Mucosa of stomach (tissue), 1 donor: ENCODE results near the gene WIPF3.

Source experiments
- H3K27me3 ChIP-seq: one replicate; pipeline ENCODE4 v1.7.0; 2013; ENCODE audit warnings: mild to moderate bottlenecking, low read length; ENCODE audit not compliant: control insufficient read depth, insufficient read depth
- H3K36me3 ChIP-seq: one replicate; pipeline ENCODE4 v1.7.0; 2013; ENCODE audit warnings: low read length; ENCODE audit not compliant: control insufficient read depth, insufficient read depth
- H3K4me1 ChIP-seq: one replicate; pipeline ENCODE4 v1.7.0; 2013; ENCODE audit warnings: mild to moderate bottlenecking, low read length; ENCODE audit not compliant: control insufficient read depth, insufficient read depth
- H3K4me3 ChIP-seq: one replicate; pipeline ENCODE4 v1.7.0; 2013; ENCODE audit warnings: low read length
- H3K9ac ChIP-seq: one replicate; pipeline ENCODE4 v1.7.0; 2013; ENCODE audit warnings: mild to moderate bottlenecking, low read length, moderate library complexity
- H3K9me3 ChIP-seq: one replicate; pipeline ENCODE4 v1.7.0; 2013; ENCODE audit warnings: mild to moderate bottlenecking, low read length, moderate library complexity; ENCODE audit not compliant: control insufficient read depth
- donor health status: Pancreatic carcinoma.

WIPF3 gene

DNA sequence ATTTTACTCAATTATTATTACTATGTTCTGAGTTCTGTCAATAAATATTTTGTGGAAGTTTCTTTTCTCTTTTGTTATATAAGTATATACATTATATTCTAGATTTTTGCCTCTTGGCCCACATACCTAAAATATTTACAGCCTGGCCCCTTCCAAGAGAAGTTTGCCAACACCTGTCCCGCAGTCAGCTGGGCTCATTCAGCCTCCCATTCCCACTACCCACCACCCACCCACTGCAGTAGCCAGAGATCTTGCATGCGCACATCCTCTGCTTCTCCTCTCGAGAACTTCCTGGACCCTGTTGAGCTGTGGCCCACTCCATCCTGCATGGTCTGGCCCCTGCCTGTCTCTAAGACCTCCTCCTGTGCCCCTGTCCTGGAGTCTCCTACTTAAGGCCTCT is 33.6 kb downstream of the WIPF3 start:
- Histone ChIP-seq H3K4me1 (peaks cover 25% of the 10 kb centered on the region), H3K36me3 (no peaks in the 10 kb centered on the region), H3K4me3 (no peak overlapping the region), H3K9ac (no peak overlapping the region), H3K27me3 (no peaks in the 10 kb centered on the region), H3K9me3 (no peaks in the 10 kb centered on the region)

DNA sequence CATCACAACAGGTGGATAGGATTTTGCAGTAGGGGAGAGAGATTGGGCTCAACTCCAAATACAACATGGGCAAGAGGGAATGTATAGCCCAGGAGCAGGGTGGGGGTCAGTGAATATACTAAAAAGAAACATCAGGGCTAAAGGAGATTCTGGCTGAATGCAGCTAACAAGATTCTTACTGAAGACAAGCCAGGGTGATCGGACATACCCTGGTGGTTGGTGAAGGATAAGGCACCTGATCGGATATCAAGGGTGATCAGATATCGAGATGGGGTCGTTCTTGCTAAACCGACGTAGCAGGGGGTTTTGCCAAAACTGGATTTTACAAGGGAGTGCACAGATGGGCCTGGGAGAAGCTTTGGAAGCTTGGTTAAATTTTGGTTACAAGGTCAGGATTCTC is 34.4 kb downstream of the WIPF3 start:
- Histone ChIP-seq H3K4me3 (no peak overlapping the region), H3K9ac (no peak overlapping the region), H3K9me3 (no peaks in the 10 kb centered on the region), H3K27me3 (no peaks in the 10 kb centered on the region), H3K4me1 (peaks cover 25% of the 10 kb centered on the region), H3K36me3 (no peaks in the 10 kb centered on the region)

DNA sequence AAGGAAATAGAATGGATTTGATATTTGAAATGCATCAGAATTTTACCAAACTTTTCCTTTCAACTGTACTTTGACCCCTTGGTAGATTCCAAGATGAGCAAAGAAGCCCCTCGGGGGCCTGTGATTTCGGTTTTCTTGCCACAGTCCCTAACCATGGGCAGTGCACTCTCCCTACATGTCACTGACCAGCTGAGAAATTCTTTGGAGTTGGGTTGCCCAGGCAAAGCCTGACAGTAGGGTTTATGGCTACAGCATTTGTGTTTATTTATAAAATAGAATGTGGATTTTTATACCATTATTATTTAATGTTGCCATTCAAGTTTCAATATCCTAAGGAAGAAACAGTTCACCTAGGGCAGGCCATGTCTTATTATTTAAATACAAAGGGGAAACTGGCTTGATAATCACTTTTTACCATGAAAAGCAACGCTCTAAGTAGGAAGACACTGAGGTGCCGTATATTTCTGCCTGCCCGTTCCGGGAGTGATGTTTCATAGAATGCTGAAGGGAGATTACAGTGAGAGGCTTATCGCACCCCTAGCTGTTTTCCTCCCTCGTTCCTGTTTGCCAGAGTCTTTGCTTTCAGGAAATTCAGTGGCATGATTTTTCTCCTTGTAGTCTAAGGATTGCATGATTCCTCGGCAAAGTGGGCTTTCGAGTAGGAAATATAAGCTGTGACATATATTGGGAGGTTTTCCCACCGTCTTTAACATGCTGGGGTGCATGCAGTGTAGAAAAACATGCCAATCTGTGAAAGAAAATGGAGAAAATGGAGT is 35.8 kb downstream of the WIPF3 start:
- no peaks in the 10 kb centered on the region for H3K27me3 ChIP-seq
- H3K4me3 ChIP-seq = no peak overlapping the region
- no peaks in the 10 kb centered on the region for H3K9me3 ChIP-seq
- H3K4me1 ChIP-seq = peaks cover 25% of the 10 kb centered on the region
- no peaks in the 10 kb centered on the region for H3K36me3 ChIP-seq
- H3K9ac ChIP-seq = no peak overlapping the region

- Histone ChIP-seq H3K4me1 (peaks cover 25% of the 10 kb centered on the region), H3K9me3 (no peaks in the 10 kb centered on the region), H3K4me3 (no peak overlapping the region), H3K27me3 (no peaks in the 10 kb centered on the region), H3K9ac (peak overlapping the region; percentile 40), H3K36me3 (no peaks in the 10 kb centered on the region)
These were observed 36.8 kb downstream of the WIPF3 start for GRCh38 chr7:29843093-29843492.

- H3K27me3 ChIP-seq = no peaks in the 10 kb centered on the region
- no peak overlapping the region for H3K4me3 ChIP-seq
- H3K4me1 ChIP-seq = peaks cover 25% of the 10 kb centered on the region
- peak overlapping the region; percentile 40 for H3K9ac ChIP-seq
- H3K9me3 ChIP-seq = no peaks in the 10 kb centered on the region
- H3K36me3 ChIP-seq = no peaks in the 10 kb centered on the region
These were observed 37.4 kb downstream of the WIPF3 start for GRCh38 chr7:29843726-29844125.

DNA sequence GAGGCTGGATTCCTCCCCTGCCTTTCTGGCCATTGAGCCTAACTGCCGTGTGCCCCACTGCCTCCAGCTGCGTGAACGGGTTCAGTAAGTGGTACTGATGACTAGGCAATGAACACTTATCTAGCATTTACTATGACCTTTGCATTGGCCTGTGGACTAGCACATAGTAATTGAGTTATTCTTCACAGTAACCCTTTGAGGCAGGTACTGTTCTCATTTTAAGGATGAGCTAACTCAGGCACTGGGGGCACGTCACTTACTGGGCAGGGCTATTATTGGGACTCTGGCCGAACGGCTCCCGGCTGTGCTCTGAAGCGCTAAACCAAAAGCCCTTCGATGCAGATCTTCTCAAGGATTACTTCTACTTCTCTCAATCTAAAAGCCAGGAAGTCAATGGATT is 38.3 kb downstream of the WIPF3 start:
- Histone ChIP-seq H3K4me3 (no peak overlapping the region), H3K27me3 (no peaks in the 10 kb centered on the region), H3K36me3 (no peaks in the 10 kb centered on the region), H3K9me3 (no peaks in the 10 kb centered on the region), H3K4me1 (peaks cover 25% of the 10 kb centered on the region), H3K9ac (no peak overlapping the region)

DNA sequence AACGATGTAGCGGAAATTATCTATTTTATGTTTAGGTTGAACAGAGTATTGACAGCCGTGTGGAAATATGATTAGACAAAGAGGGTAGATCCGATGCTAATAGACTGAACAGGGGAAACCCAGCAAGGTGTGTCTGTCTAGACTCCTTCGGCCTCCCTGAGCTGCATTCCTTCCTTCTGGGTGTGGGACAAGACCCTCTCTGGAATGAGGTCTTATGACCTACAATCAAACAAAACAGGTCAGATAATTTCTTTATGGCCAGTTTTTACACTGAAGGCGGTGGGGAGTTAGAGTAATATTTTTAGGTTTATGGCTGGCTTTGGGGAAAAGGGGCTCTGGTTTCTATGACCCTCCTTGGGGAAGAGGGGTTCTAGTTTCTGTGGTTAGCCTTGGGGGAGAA is 41.2 kb downstream of the WIPF3 start:
- peaks cover 28% of the 10 kb centered on the region for H3K4me1 ChIP-seq
- no peaks in the 10 kb centered on the region for H3K27me3 ChIP-seq
- no peak overlapping the region for H3K9ac ChIP-seq
- no peak overlapping the region for H3K4me3 ChIP-seq
- no peaks in the 10 kb centered on the region for H3K9me3 ChIP-seq
- no peaks in the 10 kb centered on the region for H3K36me3 ChIP-seq

- H3K9me3 ChIP-seq = no peaks in the 10 kb centered on the region
- H3K4me3 ChIP-seq = no peak overlapping the region
- no peaks in the 10 kb centered on the region for H3K27me3 ChIP-seq
- H3K9ac ChIP-seq = no peak overlapping the region
- H3K36me3 ChIP-seq = no peaks in the 10 kb centered on the region
- peaks cover 26% of the 10 kb centered on the region for H3K4me1 ChIP-seq
These were observed 41.6 kb downstream of the WIPF3 start for GRCh38 chr7:29847916-29848315.

- H3K36me3 ChIP-seq = no peaks in the 10 kb centered on the region
- no peak overlapping the region for H3K4me3 ChIP-seq
- H3K9me3 ChIP-seq = no peaks in the 10 kb centered on the region
- no peaks in the 10 kb centered on the region for H3K27me3 ChIP-seq
- peaks cover 28% of the 10 kb centered on the region for H3K4me1 ChIP-seq
- no peak overlapping the region for H3K9ac ChIP-seq
These were observed 42.6 kb downstream of the WIPF3 start for GRCh38 chr7:29848941-29849340.

GRCh38 chr7:29851487-29851886 is 45.2 kb downstream of the WIPF3 start:
- no peaks in the 10 kb centered on the region for H3K36me3 ChIP-seq
- H3K9me3 ChIP-seq = no peaks in the 10 kb centered on the region
- peaks cover 35% of the 10 kb centered on the region for H3K4me1 ChIP-seq
- H3K9ac ChIP-seq = no peak overlapping the region
- no peak overlapping the region for H3K4me3 ChIP-seq
- H3K27me3 ChIP-seq = no peaks in the 10 kb centered on the region

GRCh38 chr7:29852457-29852856 is 46.1 kb downstream of the WIPF3 start:
- Histone ChIP-seq H3K27me3 (no peaks in the 10 kb centered on the region), H3K4me1 (peaks cover 35% of the 10 kb centered on the region), H3K9me3 (no peaks in the 10 kb centered on the region), H3K4me3 (no peak overlapping the region), H3K36me3 (no peaks in the 10 kb centered on the region), H3K9ac (no peak overlapping the region)

DNA sequence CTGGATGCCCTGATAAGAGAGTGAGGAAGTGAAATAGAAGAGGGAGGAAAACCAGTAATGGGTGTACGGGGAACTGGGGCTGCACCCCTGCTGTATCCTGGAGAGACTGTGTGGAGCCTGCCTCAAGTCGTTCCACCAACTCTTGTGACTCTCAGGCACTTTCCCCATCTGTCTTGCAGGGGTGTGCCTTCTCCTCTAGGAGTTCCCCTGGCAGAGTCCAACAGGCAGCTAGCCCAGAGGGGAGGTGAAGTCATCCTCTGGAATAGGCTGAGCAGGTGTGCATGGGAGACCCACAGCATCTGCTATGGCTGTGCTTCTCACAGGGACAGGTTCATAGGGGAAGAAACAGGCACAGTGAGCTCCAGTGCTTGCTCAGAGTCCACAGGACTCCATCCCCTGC is 46.8 kb downstream of the WIPF3 start:
- no peaks in the 10 kb centered on the region for H3K36me3 ChIP-seq
- no peaks in the 10 kb centered on the region for H3K27me3 ChIP-seq
- H3K9ac ChIP-seq = no peak overlapping the region
- H3K9me3 ChIP-seq = no peaks in the 10 kb centered on the region
- no peak overlapping the region for H3K4me3 ChIP-seq
- H3K4me1 ChIP-seq = peaks cover 35% of the 10 kb centered on the region

GRCh38 chr7:29853789-29854188 is 47.5 kb downstream of the WIPF3 start:
- Histone ChIP-seq H3K4me1 (peaks cover 35% of the 10 kb centered on the region), H3K9me3 (no peaks in the 10 kb centered on the region), H3K36me3 (no peaks in the 10 kb centered on the region), H3K27me3 (no peaks in the 10 kb centered on the region), H3K4me3 (no peak overlapping the region), H3K9ac (no peak overlapping the region)
